OCI-LY7 (cell line): ENCODE data around the gene FOXL3. TPM values are rescaled to one million over a fixed set of nuclear protein-coding genes. Genes with fewer than 3 reads are reported as not detected.

Experiments used
- BruUV-seq: library from RNA; stranded (reverse); fragments of 400-500 nt; replicated peaks from 2 replicates; lab custom pipeline; 2021; lab: Mats Ljungman, UMichigan
- CTCF ChIA-PET: fragments of 300-600 bp; sonication (Branson Sonifier 250); formaldehyde crosslinking; loops from one replicate; lab custom pipeline; 2022; ENCODE audit warnings: antibody characterized with exemption; ENCODE audit not compliant: unreplicated experiment; lab: Charles Lee
- POLR2A ChIA-PET: fragments of 300-600 bp; sonication (Branson Sonifier 250); formaldehyde crosslinking; loops from one replicate; lab custom pipeline; 2022; ENCODE audit warnings: antibody characterized with exemption; lab: Charles Lee
- DNase-seq: peaks from one replicate; pipeline ENCODE4 v3.0.0-alpha.2; 2015; ENCODE audit warnings: low spot score
- H2AFZ ChIP-seq: fragments of 200-600 bp; sonication (generic), shearing (Covaris generic); 2 replicates; pipeline ENCODE4 v1.6.1; 2014; ENCODE audit warnings: mild to moderate bottlenecking, antibody characterized with exemption, low read length, moderate library complexity
- H3K27ac ChIP-seq: fragments of 200-600 bp; sonication (generic); 2 replicates; pipeline ENCODE4 v1.5.1; 2014; ENCODE audit warnings: mixed run types, low read depth, mild to moderate bottlenecking, moderate library complexity, low read length, inconsistent platforms; ENCODE audit not compliant: poor library complexity, severe bottlenecking
- H3K36me3 ChIP-seq: fragments of 200-600 bp; sonication (generic); 2 replicates; pipeline ENCODE4 v1.6.1; 2014; ENCODE audit warnings: mild to moderate bottlenecking, antibody characterized with exemption, low read length, moderate library complexity, mixed read lengths; ENCODE audit not compliant: insufficient read depth
- H3K4me1 ChIP-seq: fragments of 200-600 bp; sonication (generic); 2 replicates; pipeline ENCODE4 v1.5.1; 2014; ENCODE audit warnings: mild to moderate bottlenecking, low read length; ENCODE audit not compliant: insufficient read depth, poor library complexity, severe bottlenecking
- H3K4me2 ChIP-seq: fragments of 200-600 bp; sonication (generic); 2 replicates; pipeline ENCODE4 v1.6.1; 2014; ENCODE audit warnings: mild to moderate bottlenecking, low read length
- H3K4me3 ChIP-seq: fragments of 200-600 bp; sonication (generic); 2 replicates; pipeline ENCODE4 v1.5.1; 2014; ENCODE audit warnings: mild to moderate bottlenecking, low read depth, low read length; ENCODE audit not compliant: poor library complexity, severe bottlenecking
- H3K79me2 ChIP-seq: fragments of 200-600 bp; sonication (generic); 2 replicates; pipeline ENCODE4 v1.6.1; 2016; ENCODE audit warnings: low read depth, mild to moderate bottlenecking, low read length, moderate library complexity, mixed read lengths; ENCODE audit not compliant: insufficient read depth
- H3K9me2 ChIP-seq: fragments of 200-600 bp; sonication (generic); 2 replicates; pipeline ENCODE4 v1.6.1; 2016; ENCODE audit warnings: mild to moderate bottlenecking, low read length, mixed read lengths; ENCODE audit not compliant: insufficient read depth
- H3K9me3 ChIP-seq: fragments of 200-600 bp; sonication (generic); 2 replicates; pipeline ENCODE4 v1.6.1; 2014; ENCODE audit warnings: mild to moderate bottlenecking, mixed run types, low read length, mixed read lengths
- H4K20me1 ChIP-seq: fragments of 200-600 bp; sonication (generic); 2 replicates; pipeline ENCODE4 v1.6.1; 2014; ENCODE audit warnings: mild to moderate bottlenecking, antibody characterized with exemption, low read length, moderate library complexity, mixed read lengths; ENCODE audit not compliant: insufficient read depth
- CTCF ChIP-seq: fragments of 200-600 bp; sonication (generic); conservative IDR thresholded peaks from 2 replicates; pipeline ENCODE4 v1.5.1; 2014; ENCODE audit warnings: mild to moderate bottlenecking, antibody characterized with exemption, low read length, moderate library complexity, mixed read lengths
- EZH2phosphoT487 ChIP-seq: fragments of 200-600 bp; sonication (generic); IDR thresholded peaks from 2 replicates; pipeline ENCODE4 v1.6.1; 2018; ENCODE audit warnings: low read depth, borderline replicate concordance, mild to moderate bottlenecking, mixed run types, antibody characterized with exemption, low read length, moderate library complexity, mixed read lengths
- intact Hi-C: fragments of 100-400 bp; cut with micrococcal nuclease; formaldehyde crosslinking; loops from one replicate; pipeline ENCODE4 v1.10.0; 2022; ENCODE audit not compliant: unreplicated experiment
- total RNA-seq, 2 experiments: library from RNA; depleted of rRNA in 1 of 2; stranded (reverse); fragments of >200 nt in 1 of 2; shearing (Covaris generic) in 1 of 2; gene quantifications; 2 replicates each; pipeline ENCODE4 v1.2.3, GENCODE V29; 2014 to 2022

Gene FOXL3
- total RNA-seq, 2 experiments from 2014 or later, result not detected

GRCh38 chr7:265192-265997, 24.6 kb upstream of the FOXL3 start:
- no peaks in the 10 kb centered on the region for H3K9me2 ChIP-seq
- H3K79me2 ChIP-seq, result no peaks in the 10 kb centered on the region
- no peak for DNase-seq
- TF ChIP-seq CTCF (no peak), EZH2phosphoT487 (no peak)
- H3K4me3 ChIP-seq, result no peak overlapping the region
- H3K9me3 ChIP-seq, result peaks cover 25% of the 10 kb centered on the region
- no peaks in the 10 kb centered on the region for H4K20me1 ChIP-seq
- intact Hi-C loops, result no loop called here
- ChIA-PET CTCF (no interaction called here), POLR2A (no interaction called here)
- BruUV-seq, result no TSS peak
- no peak overlapping the region for H3K27ac ChIP-seq
- peaks cover 4% of the 10 kb centered on the region; the same call in 1 of the 2 replicates for H3K36me3 ChIP-seq
- no peak overlapping the region for H2AFZ ChIP-seq
- no peaks in the 10 kb centered on the region for H3K4me1 ChIP-seq
- no peak overlapping the region for H3K4me2 ChIP-seq

- intact Hi-C loops, result no loop called here
- no peaks in the 10 kb centered on the region for H3K79me2 ChIP-seq
- H3K9me3 ChIP-seq, result peaks cover 22% of the 10 kb centered on the region
- POLR2A ChIA-PET, result no interaction called here
- no peaks in the 10 kb centered on the region for H3K9me2 ChIP-seq
- TF ChIP-seq CTCF, result no peak
- no peak for TF ChIP-seq EZH2phosphoT487
- H3K4me2 ChIP-seq, result no peak overlapping the region
- H3K27ac ChIP-seq, result no peak overlapping the region
- H3K36me3 ChIP-seq, result peaks cover 4% of the 10 kb centered on the region; the same call in 1 of the 2 replicates
- no peak overlapping the region for H3K4me3 ChIP-seq
- no peak for DNase-seq
- no peaks in the 10 kb centered on the region for H4K20me1 ChIP-seq
- BruUV-seq, result no TSS peak
- CTCF ChIA-PET, result no interaction called here
- no peaks in the 10 kb centered on the region for H3K4me1 ChIP-seq
- H2AFZ ChIP-seq, result no peak overlapping the region
Measured at GRCh38 chr7:265998-266850, 23.7 kb upstream of the FOXL3 start.
